Sigmoid colon (tissue), 7 donors: ENCODE measurements around the gene SYT17. TPM values are rescaled to one million over a fixed set of nuclear protein-coding genes. Genes with fewer than 3 reads are reported as not detected.
"Not testable (repeated sequence)": the region's sequence is repeated elsewhere in the genome, so short reads cannot be mapped to it uniquely, and the experiment has no call there.

Source experiments
- DNase-seq: peaks from one replicate; pipeline ENCODE4 v3.0.0-alpha.2; 2019
- H3K27ac ChIP-seq, 4 donors: fragments of 200-600 bp; sonication (generic); one replicate each; pipeline ENCODE4 v1.5.1; 2016 to 2019; ENCODE audit warnings: mild to moderate bottlenecking in 1 of 4
- H3K27me3 ChIP-seq, 3 donors: fragments of 200-600 bp; sonication (generic); one replicate each; pipeline ENCODE4 v1.5.1; 2019; ENCODE audit warnings: mild to moderate bottlenecking in 1 of 3
- H3K36me3 ChIP-seq, 4 donors: fragments of 200-600 bp; sonication (generic); one replicate each; pipeline ENCODE4 v1.5.1; 2016 to 2019
- H3K4me1 ChIP-seq, 4 donors: fragments of 200-600 bp; sonication (generic); one replicate each; pipeline ENCODE4 v1.5.1; 2017 to 2019
- H3K4me3 ChIP-seq, 4 donors: fragments of 200-600 bp; sonication (generic); one replicate each; pipeline ENCODE4 v1.5.1; 2017 to 2019; ENCODE audit warnings: mild to moderate bottlenecking in 2 of 4, moderate library complexity in 1 of 4
- H3K9me3 ChIP-seq, 4 donors: fragments of 200-600 bp in 3 of 4; sonication (generic) in 3 of 4; one replicate each; pipeline versions ENCODE4 v1.5.1 to v1.6.1; 2013 to 2019
- EP300 ChIP-seq, 4 donors: sonication (generic); formaldehyde crosslinking; IDR thresholded peaks; one replicate each; pipeline ENCODE4 v1.6.1; 2017; ENCODE audit warnings: antibody characterized with exemption in 4 of 4
- POLR2A ChIP-seq, 2 donors: fragments of 450-650 bp; IDR thresholded peaks; one replicate each; pipeline ENCODE4 v1.6.1; 2016; ENCODE audit warnings: antibody characterized with exemption in 2 of 2, mild to moderate bottlenecking in 2 of 2, moderate library complexity in 2 of 2
- POLR2AphosphoS5 ChIP-seq, 4 donors: sonication (generic); formaldehyde crosslinking; IDR thresholded peaks; one replicate each; pipeline ENCODE4 v1.6.1; 2017; ENCODE audit warnings: antibody characterized with exemption in 4 of 4
- WGBS, 2 donors: extraction: QIAGEN DNeasy Blood & Tissue Kit; methylation state at CpG; one replicate each; pipeline ENCODE4 v1.1.7; 2013; 5-methylcytosine and 5-hydroxymethylcytosine counted together
- intact Hi-C: fragments of 100-400 bp; cut with DNase I; formaldehyde crosslinking; loops from one replicate; pipeline ENCODE4 v1.15.1; 2023
- polyA plus RNA-seq, 3 donors: library from polyadenylated mRNA; stranded (reverse); fragments of 200-250 nt; gene quantifications; one replicate each; pipeline ENCODE4 v1.2.3, GENCODE V29; 2013
- total RNA-seq, 4 donors: library from RNA; depleted of rRNA; stranded (reverse); fragments of >200 nt; gene quantifications; one replicate each; pipeline ENCODE4 v1.1.0, GENCODE V29; 2016
- TF ChIP-seq, protein P1 (sequence below), 4 experiments: fragments of 450-650 bp in 3 of 4; fragments of 200-600 bp in 1 of 4; IDR thresholded peaks; one replicate each; pipeline ENCODE4 v1.5.1; 2016 to 2019; ENCODE audit warnings: antibody characterized with exemption in 4 of 4, mild to moderate bottlenecking in 3 of 4, moderate library complexity in 2 of 4
- donor health status: healthy with polysubstance abuse.
- donor health status: Bipolar disorder and iron deficiency.
- donor health status: healthy.

SYT17 gene
- total and polyA plus RNA-seq, 7 donors = 0.68 to 7.6 (median 2.2) TPM

DNA sequence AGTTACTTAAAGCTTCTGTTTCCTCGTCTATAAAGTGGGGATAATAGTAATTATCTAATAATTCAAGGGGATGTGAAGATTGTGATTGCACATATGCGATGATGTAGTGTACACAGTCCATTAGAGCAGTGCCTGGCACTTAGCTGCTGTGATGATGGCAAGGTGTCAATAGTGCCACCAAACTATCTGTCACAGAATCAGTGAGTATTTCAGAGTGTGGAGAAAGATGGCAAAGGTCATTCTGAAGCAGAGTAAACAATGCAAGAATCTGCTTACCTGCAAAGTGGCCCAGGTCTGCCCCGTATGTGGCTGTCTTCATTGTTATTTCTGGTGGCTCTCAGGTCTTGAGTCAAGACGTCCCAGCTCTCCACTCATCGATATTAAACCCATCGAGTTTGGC is 15.1 kb downstream of the SYT17 start:
- Histone ChIP-seq H3K9me3 (no peaks in the 10 kb centered on the region), H3K36me3 (no peaks in the 10 kb centered on the region), H3K27me3 (no peaks in the 10 kb centered on the region), H3K4me3 (no peak overlapping the region), H3K27ac (no peak overlapping the region), H3K4me1 (no peaks in the 10 kb centered on the region)
- no peak for DNase-seq
- WGBS, 2 donors = 87 to 88% methylated on average over 6 of the region's 6 CpGs
- intact Hi-C loops = no loop called here
- TF ChIP-seq EP300 (IDR thresholded peaks at IDR 0.05) = no peak
- TF ChIP-seq POLR2A (IDR thresholded peaks at IDR 0.05) = no peak
- TF ChIP-seq, protein P1, sequence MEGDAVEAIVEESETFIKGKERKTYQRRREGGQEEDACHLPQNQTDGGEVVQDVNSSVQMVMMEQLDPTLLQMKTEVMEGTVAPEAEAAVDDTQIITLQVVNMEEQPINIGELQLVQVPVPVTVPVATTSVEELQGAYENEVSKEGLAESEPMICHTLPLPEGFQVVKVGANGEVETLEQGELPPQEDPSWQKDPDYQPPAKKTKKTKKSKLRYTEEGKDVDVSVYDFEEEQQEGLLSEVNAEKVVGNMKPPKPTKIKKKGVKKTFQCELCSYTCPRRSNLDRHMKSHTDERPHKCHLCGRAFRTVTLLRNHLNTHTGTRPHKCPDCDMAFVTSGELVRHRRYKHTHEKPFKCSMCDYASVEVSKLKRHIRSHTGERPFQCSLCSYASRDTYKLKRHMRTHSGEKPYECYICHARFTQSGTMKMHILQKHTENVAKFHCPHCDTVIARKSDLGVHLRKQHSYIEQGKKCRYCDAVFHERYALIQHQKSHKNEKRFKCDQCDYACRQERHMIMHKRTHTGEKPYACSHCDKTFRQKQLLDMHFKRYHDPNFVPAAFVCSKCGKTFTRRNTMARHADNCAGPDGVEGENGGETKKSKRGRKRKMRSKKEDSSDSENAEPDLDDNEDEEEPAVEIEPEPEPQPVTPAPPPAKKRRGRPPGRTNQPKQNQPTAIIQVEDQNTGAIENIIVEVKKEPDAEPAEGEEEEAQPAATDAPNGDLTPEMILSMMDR (IDR thresholded peaks at IDR 0.05) = no peak
- TF ChIP-seq POLR2AphosphoS5 (IDR thresholded peaks at IDR 0.05) = no peak

DNA sequence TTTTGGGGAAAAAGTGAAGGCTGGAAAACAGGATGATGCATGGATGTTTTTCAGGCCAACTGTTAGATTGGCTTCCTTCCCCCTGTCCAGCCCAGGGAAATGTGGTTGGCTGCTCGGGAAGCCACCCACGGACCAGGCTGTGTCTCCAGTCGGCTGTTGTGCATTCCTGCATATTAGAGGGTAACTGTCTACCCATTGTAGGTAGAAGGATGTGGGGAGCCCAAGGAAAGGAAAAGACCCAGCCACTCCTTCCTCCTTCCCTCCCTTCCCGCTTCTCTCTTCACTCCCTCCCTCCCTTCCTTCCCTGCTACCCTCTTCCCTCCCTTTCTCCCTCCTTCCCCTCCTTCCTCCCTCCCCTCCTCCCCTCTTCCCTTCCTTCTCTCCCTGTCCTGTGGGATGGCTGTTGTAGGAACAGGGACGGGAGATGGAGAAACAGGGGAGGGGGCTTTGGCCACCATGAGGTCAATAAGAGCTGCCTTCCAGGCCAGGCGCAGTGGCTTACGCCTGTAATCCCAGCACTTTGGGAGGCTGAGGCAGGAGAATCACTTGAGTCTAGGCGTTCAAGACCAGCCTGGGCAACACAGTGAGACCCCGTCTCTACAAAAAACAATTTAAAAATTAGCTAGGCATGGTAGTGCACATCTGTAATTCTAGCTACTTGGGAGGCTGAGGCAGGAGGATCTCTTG is 16.9 kb downstream of the SYT17 start:
- no peaks in the 10 kb centered on the region for H3K4me1 ChIP-seq
- no peaks in the 10 kb centered on the region for H3K36me3 ChIP-seq
- H3K9me3 ChIP-seq = no peaks in the 10 kb centered on the region
- H3K27me3 ChIP-seq = no peaks in the 10 kb centered on the region
- intact Hi-C loops = no loop called here
- DNase-seq = no peak
- no peak overlapping the region for H3K27ac ChIP-seq
- 70 to 90% methylated on average over 9 of the region's 9 CpGs for WGBS, 2 donors
- TF ChIP-seq, protein P1 (IDR thresholded peaks at IDR 0.05) = no peak
- TF ChIP-seq POLR2A (IDR thresholded peaks at IDR 0.05) (no peak), POLR2AphosphoS5 (IDR thresholded peaks at IDR 0.05) (no peak), EP300 (IDR thresholded peaks at IDR 0.05) (no peak)
- no peak overlapping the region for H3K4me3 ChIP-seq

DNA sequence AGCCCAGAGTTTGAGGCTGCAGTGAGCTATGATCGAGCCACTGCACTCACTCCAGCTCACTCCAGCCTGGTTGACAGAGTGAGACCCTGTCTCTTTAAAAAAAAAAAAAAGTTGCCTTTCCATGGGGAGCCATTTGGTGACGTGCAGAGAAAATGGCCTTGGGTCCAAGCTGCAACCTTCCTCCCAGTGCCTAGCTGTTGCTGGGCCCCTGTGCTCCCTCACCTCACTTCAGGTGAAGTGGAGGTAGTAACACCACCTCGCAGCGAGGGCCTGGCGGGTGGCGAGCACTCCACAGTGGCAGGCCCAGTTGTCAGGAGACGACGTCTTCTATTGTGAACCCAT is 17.4 kb downstream of the SYT17 start:
- no peak for DNase-seq
- H3K36me3 ChIP-seq = no peaks in the 10 kb centered on the region
- WGBS, 2 donors = 93 to 95% methylated on average over 8 of the region's 8 CpGs
- intact Hi-C loops = no loop called here
- H3K27ac ChIP-seq = no peak overlapping the region
- no peaks in the 10 kb centered on the region for H3K27me3 ChIP-seq
- H3K4me3 ChIP-seq = no peak overlapping the region
- H3K4me1 ChIP-seq = no peaks in the 10 kb centered on the region
- H3K9me3 ChIP-seq = no peaks in the 10 kb centered on the region
- no peak for TF ChIP-seq POLR2A (IDR thresholded peaks at IDR 0.05)
- TF ChIP-seq, protein P1 (IDR thresholded peaks at IDR 0.05) = no peak
- TF ChIP-seq POLR2AphosphoS5 (IDR thresholded peaks at IDR 0.05) = no peak
- no peak for TF ChIP-seq EP300 (IDR thresholded peaks at IDR 0.05)

DNA sequence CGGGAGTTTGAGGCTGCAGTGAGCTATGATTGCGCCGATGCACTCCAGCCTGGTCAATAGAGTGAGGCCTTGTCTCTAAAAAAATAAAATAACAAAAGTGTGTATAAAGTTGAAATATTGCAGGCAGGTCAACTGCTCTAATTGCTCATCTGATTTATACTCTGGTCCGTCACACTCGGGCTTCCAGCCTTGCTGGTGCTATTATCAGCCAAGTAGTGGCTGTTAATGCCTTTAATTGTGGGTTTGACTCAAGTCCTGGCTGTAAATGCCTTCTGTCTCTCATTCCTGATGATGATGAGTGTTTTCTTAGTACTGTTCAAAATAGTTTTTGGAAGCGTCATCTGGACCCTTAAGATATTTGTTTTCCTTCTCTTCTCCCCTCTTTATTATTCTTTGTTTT is 18.4 kb downstream of the SYT17 start:
- no peaks in the 10 kb centered on the region for H3K4me1 ChIP-seq
- no peak overlapping the region for H3K27ac ChIP-seq
- H3K4me3 ChIP-seq = no peak overlapping the region
- DNase-seq = no peak
- TF ChIP-seq, protein P1 (IDR thresholded peaks at IDR 0.05) = no peak
- TF ChIP-seq EP300 (IDR thresholded peaks at IDR 0.05) (no peak), POLR2AphosphoS5 (IDR thresholded peaks at IDR 0.05) (no peak), POLR2A (IDR thresholded peaks at IDR 0.05) (no peak)
- intact Hi-C loops = no loop called here
- whole genome bisulfite sequencing, 2 donors = 91% methylated on average over 6 of the region's 6 CpGs
- H3K27me3 ChIP-seq = no peaks in the 10 kb centered on the region
- no peaks in the 10 kb centered on the region for H3K36me3 ChIP-seq
- no peaks in the 10 kb centered on the region for H3K9me3 ChIP-seq

DNA sequence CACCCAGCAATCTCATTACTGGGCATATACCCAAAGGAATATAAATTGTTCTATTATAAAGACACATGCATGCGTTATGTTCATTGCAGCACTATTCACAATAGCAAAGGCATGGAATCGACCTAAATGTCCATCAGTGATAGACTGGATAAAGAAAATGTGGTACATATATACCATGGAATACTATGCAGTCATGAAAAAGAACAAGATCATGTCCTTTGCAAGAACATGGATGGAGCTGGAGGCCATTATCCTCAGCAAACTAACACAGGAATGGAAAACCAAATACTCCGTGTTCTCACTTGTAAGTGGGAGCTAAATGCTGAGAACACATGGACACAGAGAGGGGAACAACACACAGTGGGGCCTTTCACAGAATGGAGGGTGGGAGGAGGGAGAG is 19.9 kb downstream of the SYT17 start:
- WGBS, 2 donors = 86 to 97% methylated on average over 3 of the region's 3 CpGs
- H3K4me3 ChIP-seq, H3K27ac ChIP-seq, intact Hi-C loops, DNase-seq, H3K36me3 ChIP-seq, H3K9me3 ChIP-seq, H3K4me1 ChIP-seq, H3K27me3 ChIP-seq: not testable (repeated sequence)
